Lung (tissue), 12 donors: Measurements from ENCODE around the gene PTH2. TPM values are rescaled to one million over a fixed set of nuclear protein-coding genes. Genes with fewer than 3 reads are reported as not detected.

Experiments
- ATAC-seq: fragments of 200-7000 bp; cut with Tn5 transposase; one replicate; pipeline ENCODE4 v1.9.1; 2020; ENCODE audit warnings: moderate number of reproducible peaks; ENCODE audit not compliant: insufficient read depth, low FRiP score
- DNase-seq, 3 donors: peaks; one replicate each; pipeline ENCODE4 v3.0.0-alpha.2; 2013 to 2017
- H3K27ac ChIP-seq, 2 donors: one replicate each; pipeline ENCODE4 v1.5.1; 2013; ENCODE audit warnings: mild to moderate bottlenecking in 2 of 2, moderate library complexity in 2 of 2, control low read depth in 1 of 2, inconsistent platforms in 1 of 2, low read depth in 1 of 2, low read length in 1 of 2
- H3K27me3 ChIP-seq, 3 donors: one replicate each; pipeline ENCODE4 v1.5.1; 2013; ENCODE audit warnings: low read length in 2 of 3; ENCODE audit not compliant: control insufficient read depth in 3 of 3, insufficient read depth in 3 of 3
- H3K36me3 ChIP-seq, 4 donors: one replicate each; pipeline ENCODE4 v1.5.1; 2013; ENCODE audit warnings: low read length in 4 of 4, mild to moderate bottlenecking in 1 of 4, moderate library complexity in 1 of 4; ENCODE audit not compliant: control insufficient read depth in 4 of 4, insufficient read depth in 4 of 4
- H3K4me1 ChIP-seq, 5 donors: one replicate each; pipeline ENCODE4 v1.5.1; 2013; ENCODE audit warnings: low read length in 5 of 5, mild to moderate bottlenecking in 2 of 5, moderate library complexity in 1 of 5; ENCODE audit not compliant: control insufficient read depth in 5 of 5, insufficient read depth in 5 of 5
- H3K4me3 ChIP-seq: one replicate; pipeline ENCODE4 v1.5.1; 2013; ENCODE audit warnings: mild to moderate bottlenecking, control low read depth, moderate library complexity
- H3K9ac ChIP-seq, 2 donors: one replicate each; pipeline ENCODE4 v1.5.1; 2013; ENCODE audit warnings: low read length in 2 of 2, control low read depth in 1 of 2; ENCODE audit not compliant: insufficient read depth in 1 of 2
- H3K9me3 ChIP-seq, 4 donors: one replicate each; pipeline ENCODE4 v1.5.1; 2013; ENCODE audit warnings: low read length in 3 of 4, mild to moderate bottlenecking in 1 of 4, moderate library complexity in 1 of 4; ENCODE audit not compliant: control insufficient read depth in 4 of 4, insufficient read depth in 3 of 4
- CTCF ChIP-seq: IDR thresholded peaks from 2 replicates; pipeline ENCODE4 v1.5.1; 2012; ENCODE audit warnings: mild to moderate bottlenecking; ENCODE audit errors: control extremely low read depth, extremely low read depth
- WGBS, 2 donors: extraction: QIAGEN DNeasy Blood & Tissue Kit; methylation state at CpG; one replicate each; pipeline ENCODE4 v1.1.7; 2013; 5-methylcytosine and 5-hydroxymethylcytosine counted together
- polyA plus RNA-seq, 2 donors: library from polyadenylated mRNA; stranded (reverse); fragments of 200-250 nt; gene quantifications; one replicate each; pipeline ENCODE4 v1.2.1, GENCODE V29; 2013
- total RNA-seq, 2 donors: library from RNA; depleted of rRNA in 1 of 2; stranded (reverse); fragments of >200 nt in 1 of 2; gene quantifications; one replicate each; pipeline ENCODE4 v1.2.1, GENCODE V29; 2014 to 2021
- donor health status: control.
- donor health status: control.
- donor health status: Bipolar disorder and iron deficiency.
- donor health status: healthy.
- donor health status: DM: yes; HTN: yes; CAD: no.

PTH2 gene
- total and polyA plus RNA-seq, 4 donors, result not detected

- H3K4me1 ChIP-seq, result peaks cover 0 to 3% (median 0%) of the 10 kb centered on the region in 5 donors
- no peak overlapping the region for H3K9ac ChIP-seq
- H3K27me3 ChIP-seq, result peaks cover 4 to 98% (median 84%) of the 10 kb centered on the region in 3 donors
- H3K9me3 ChIP-seq, result peaks cover 0 to 4% (median 0%) of the 10 kb centered on the region in 4 donors
- no peak overlapping the region for H3K4me3 ChIP-seq
- DNase-seq (no peak), ATAC-seq (no peak)
- WGBS, 2 donors, result 62 to 66% methylated on average over 28 of the region's 28 CpGs
- H3K27ac ChIP-seq, result no peak overlapping the region
- TF ChIP-seq CTCF, result no peak
- H3K36me3 ChIP-seq, result no peaks in the 10 kb centered on the region
These were observed 7.6 kb upstream of the PTH2 start for GRCh38 chr19:49430678-49431329.

- no peaks in the 10 kb centered on the region for H3K36me3 ChIP-seq
- no peak overlapping the region for H3K4me3 ChIP-seq
- no peak overlapping the region for H3K27ac ChIP-seq
- H3K4me1 ChIP-seq, result peaks cover 0 to 3% (median 0%) of the 10 kb centered on the region in 5 donors
- H3K9ac ChIP-seq, result no peak overlapping the region
- peaks cover 0 to 6% (median 0%) of the 10 kb centered on the region in 4 donors for H3K9me3 ChIP-seq
- H3K27me3 ChIP-seq, result peaks cover 3 to 98% (median 86%) of the 10 kb centered on the region in 3 donors
- WGBS, 2 donors, result 68 to 72% methylated on average over 8 to 9 of the region's 9 CpGs
- ATAC-seq, result no peak
- TF ChIP-seq CTCF, result no peak
- no peak for DNase-seq
These were observed 7.0 kb upstream of the PTH2 start for GRCh38 chr19:49430172-49430677.

- no peak overlapping the region for H3K9ac ChIP-seq
- WGBS, 2 donors, result 15% methylated on average over 26 to 29 of the region's 29 CpGs
- peaks cover 0 to 7% (median 0%) of the 10 kb centered on the region in 4 donors for H3K9me3 ChIP-seq
- no peak overlapping the region for H3K27ac ChIP-seq
- TF ChIP-seq CTCF, result no peak
- ATAC-seq (no peak), DNase-seq (no peak)
- peaks cover 0 to 98% (median 92%) of the 10 kb centered on the region in 3 donors for H3K27me3 ChIP-seq
- H3K4me1 ChIP-seq, result peaks cover 0 to 3% (median 0%) of the 10 kb centered on the region in 5 donors
- H3K36me3 ChIP-seq, result no peaks in the 10 kb centered on the region
- no peak overlapping the region for H3K4me3 ChIP-seq
These were observed 5.6 kb upstream of the PTH2 start for GRCh38 chr19:49428547-49429451.
